Lung (tissue), 12 donors: ENCODE data around the gene EHD4. TPM values are rescaled to one million over a fixed set of nuclear protein-coding genes. Genes with fewer than 3 reads are reported as not detected.

Experiments used
- ATAC-seq: fragments of 200-7000 bp; cut with Tn5 transposase; one replicate; pipeline ENCODE4 v1.9.1; 2020; ENCODE audit warnings: moderate number of reproducible peaks; ENCODE audit not compliant: insufficient read depth, low FRiP score
- DNase-seq, 3 donors: peaks; one replicate each; pipeline ENCODE4 v3.0.0-alpha.2; 2013 to 2017
- H3K27ac ChIP-seq, 2 donors: one replicate each; pipeline ENCODE4 v1.5.1; 2013; ENCODE audit warnings: mild to moderate bottlenecking in 2 of 2, moderate library complexity in 2 of 2, control low read depth in 1 of 2, inconsistent platforms in 1 of 2, low read depth in 1 of 2, low read length in 1 of 2
- H3K27me3 ChIP-seq, 3 donors: one replicate each; pipeline ENCODE4 v1.5.1; 2013; ENCODE audit warnings: low read length in 2 of 3; ENCODE audit not compliant: control insufficient read depth in 3 of 3, insufficient read depth in 3 of 3
- H3K36me3 ChIP-seq, 4 donors: one replicate each; pipeline ENCODE4 v1.5.1; 2013; ENCODE audit warnings: low read length in 4 of 4, mild to moderate bottlenecking in 1 of 4, moderate library complexity in 1 of 4; ENCODE audit not compliant: control insufficient read depth in 4 of 4, insufficient read depth in 4 of 4
- H3K4me1 ChIP-seq, 5 donors: one replicate each; pipeline ENCODE4 v1.5.1; 2013; ENCODE audit warnings: low read length in 5 of 5, mild to moderate bottlenecking in 2 of 5, moderate library complexity in 1 of 5; ENCODE audit not compliant: control insufficient read depth in 5 of 5, insufficient read depth in 5 of 5
- H3K4me3 ChIP-seq: one replicate; pipeline ENCODE4 v1.5.1; 2013; ENCODE audit warnings: mild to moderate bottlenecking, control low read depth, moderate library complexity
- H3K9ac ChIP-seq, 2 donors: one replicate each; pipeline ENCODE4 v1.5.1; 2013; ENCODE audit warnings: low read length in 2 of 2, control low read depth in 1 of 2; ENCODE audit not compliant: insufficient read depth in 1 of 2
- H3K9me3 ChIP-seq, 4 donors: one replicate each; pipeline ENCODE4 v1.5.1; 2013; ENCODE audit warnings: low read length in 3 of 4, mild to moderate bottlenecking in 1 of 4, moderate library complexity in 1 of 4; ENCODE audit not compliant: control insufficient read depth in 4 of 4, insufficient read depth in 3 of 4
- CTCF ChIP-seq: IDR thresholded peaks from 2 replicates; pipeline ENCODE4 v1.5.1; 2012; ENCODE audit warnings: mild to moderate bottlenecking; ENCODE audit errors: control extremely low read depth, extremely low read depth
- WGBS, 2 donors: extraction: QIAGEN DNeasy Blood & Tissue Kit; methylation state at CpG; one replicate each; pipeline ENCODE4 v1.1.7; 2013; 5-methylcytosine and 5-hydroxymethylcytosine counted together
- polyA plus RNA-seq, 2 donors: library from polyadenylated mRNA; stranded (reverse); fragments of 200-250 nt; gene quantifications; one replicate each; pipeline ENCODE4 v1.2.1, GENCODE V29; 2013
- total RNA-seq, 2 donors: library from RNA; depleted of rRNA in 1 of 2; stranded (reverse); fragments of >200 nt in 1 of 2; gene quantifications; one replicate each; pipeline ENCODE4 v1.2.1, GENCODE V29; 2014 to 2021
- donor health status: control.
- donor health status: control.
- donor health status: Bipolar disorder and iron deficiency.
- donor health status: healthy.
- donor health status: DM: yes; HTN: yes; CAD: no.

EHD4 gene
- total and polyA plus RNA-seq, 4 donors = 16.4 to 36.3 (median 25.9) TPM

DNA sequence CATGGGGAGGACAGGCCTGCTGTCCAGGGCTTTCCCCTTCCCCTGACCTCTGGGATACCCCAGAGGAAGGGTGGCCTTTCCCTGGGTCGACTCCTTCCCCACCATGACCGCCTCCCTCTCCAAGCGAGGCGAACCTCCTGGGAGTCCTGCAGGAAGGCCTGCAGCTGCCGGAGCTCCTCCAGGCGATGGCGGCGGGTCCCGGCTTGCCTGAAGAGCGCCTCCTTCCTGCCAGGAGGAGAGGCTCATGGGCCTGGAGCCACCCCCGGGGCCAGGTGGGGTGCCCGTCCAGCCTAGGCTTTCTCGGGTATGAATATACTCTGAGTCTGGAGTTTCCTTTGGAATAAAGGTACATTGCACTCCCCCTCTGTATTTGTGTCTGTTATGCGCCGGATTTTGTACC, 113.6 kb downstream of the EHD4 start:
- Histone ChIP-seq H3K4me3 (no peak overlapping the region), H3K27me3 (no peaks in the 10 kb centered on the region), H3K36me3 (no peaks in the 10 kb centered on the region), H3K4me1 (peaks cover 0 to 20% (median 4%) of the 10 kb centered on the region in 5 donors), H3K27ac (no peak overlapping the region), H3K9ac (no peak overlapping the region), H3K9me3 (no peaks in the 10 kb centered on the region)
- no peak for DNase-seq
- ATAC-seq = no peak
- WGBS, 2 donors = 94% methylated on average over 15 of the region's 15 CpGs
- no peak for TF ChIP-seq CTCF

DNA sequence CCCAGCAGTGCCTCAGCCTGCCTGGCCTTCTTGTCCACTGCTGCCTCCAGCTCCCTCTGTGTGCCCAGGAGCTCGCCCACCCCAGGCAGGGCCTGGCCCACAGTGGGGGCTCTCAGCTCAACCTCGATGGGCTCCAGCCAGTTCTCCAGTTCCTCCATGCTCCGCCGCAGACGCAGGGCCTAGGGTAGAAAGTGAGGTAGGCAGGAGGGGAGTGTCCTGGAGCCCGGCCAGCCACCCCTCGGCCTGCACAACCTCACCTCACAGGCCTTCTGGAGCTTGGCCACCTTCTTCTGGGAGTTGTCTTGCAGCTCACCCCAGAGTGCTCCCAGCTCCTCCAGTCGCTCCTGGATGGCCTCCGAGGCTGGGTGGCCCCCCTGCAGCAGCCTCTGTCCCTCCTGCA, 115.0 kb downstream of the EHD4 start:
- WGBS, 2 donors = 88 to 94% methylated on average over 9 of the region's 9 CpGs
- ATAC-seq = no peak
- H3K27me3 ChIP-seq = no peaks in the 10 kb centered on the region

DNA sequence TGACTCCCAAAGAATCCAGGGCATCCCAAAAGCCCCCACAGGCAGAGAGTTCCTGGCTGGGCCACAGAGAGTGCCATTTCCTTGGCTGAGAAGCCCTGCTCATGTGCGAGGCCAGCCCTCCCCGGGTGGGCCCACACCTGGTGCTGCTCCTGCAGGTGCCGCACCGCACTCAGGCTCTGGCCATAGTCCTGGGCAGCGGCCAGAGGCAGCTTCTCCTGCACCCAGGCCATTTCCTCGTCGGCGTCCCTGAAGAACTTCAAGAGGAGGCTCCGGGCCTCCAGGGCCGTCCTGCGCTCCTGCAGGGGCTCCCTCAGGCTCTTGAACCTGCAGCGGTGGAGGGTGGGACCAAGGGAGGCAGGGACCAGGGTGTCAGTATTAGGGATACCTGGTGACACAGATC, 115.6 kb downstream of the EHD4 start:
- TF ChIP-seq CTCF = no peak

More for the DNA sequence above, 115.0 kb downstream of the EHD4 start:
- Histone ChIP-seq H3K4me1 (peaks cover 0 to 34% (median 4%) of the 10 kb centered on the region in 5 donors), H3K4me3 (no peak overlapping the region), H3K27ac (no peak overlapping the region), H3K9me3 (no peaks in the 10 kb centered on the region), H3K9ac (no peak overlapping the region), H3K36me3 (no peaks in the 10 kb centered on the region)
- TF ChIP-seq CTCF = no peak
- no peak for DNase-seq

DNA sequence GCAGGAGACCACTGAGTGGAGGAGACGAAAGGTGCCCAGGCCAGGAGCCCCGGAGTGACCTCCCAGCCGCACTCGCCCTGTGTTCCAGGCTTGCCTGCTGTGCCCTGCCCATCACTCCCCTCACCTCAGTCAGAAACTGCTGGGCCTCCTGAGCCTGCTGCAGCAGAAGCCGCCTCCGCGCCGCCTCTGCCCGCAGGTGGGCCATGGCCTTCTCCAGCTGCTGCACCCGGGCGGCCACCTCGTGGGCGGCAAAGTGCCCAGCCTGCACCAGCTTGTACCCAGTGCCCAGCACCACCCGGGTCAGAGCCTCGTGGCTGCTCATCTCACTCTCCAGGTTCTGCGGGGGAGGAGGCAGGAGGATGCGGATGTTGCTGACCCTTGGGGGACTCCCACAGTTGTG, 116.1 kb downstream of the EHD4 start:
- Histone ChIP-seq H3K36me3 (no peaks in the 10 kb centered on the region), H3K4me1 (peaks cover 0 to 35% (median 6%) of the 10 kb centered on the region in 5 donors), H3K4me3 (no peak overlapping the region), H3K9ac (no peak overlapping the region), H3K9me3 (no peaks in the 10 kb centered on the region), H3K27me3 (no peaks in the 10 kb centered on the region), H3K27ac (no peak overlapping the region)
- no peak for TF ChIP-seq CTCF
- WGBS, 2 donors = 92 to 95% methylated on average over 17 of the region's 17 CpGs
- ATAC-seq (no peak), DNase-seq (no peak)

More for the DNA sequence above, 115.6 kb downstream of the EHD4 start:
- Histone ChIP-seq H3K36me3 (no peaks in the 10 kb centered on the region), H3K9me3 (no peaks in the 10 kb centered on the region), H3K4me1 (peaks cover 0 to 35% (median 6%) of the 10 kb centered on the region in 5 donors), H3K4me3 (no peak overlapping the region), H3K27ac (no peak overlapping the region), H3K27me3 (no peaks in the 10 kb centered on the region), H3K9ac (no peak overlapping the region)
- DNase-seq = no peak
- no peak for ATAC-seq
- 90 to 94% methylated on average over 12 of the region's 12 CpGs for WGBS, 2 donors
